Measurements from ENCODE around the gene LRRC3. TPM values are rescaled to one million over a fixed set of nuclear protein-coding genes. Genes with fewer than 3 reads are reported as not detected.

LRRC3 gene
- polyA plus RNA-seq, 1 donor (not counting 4 experiments of a cell fraction or from before 2014, with no cell fraction given): 1.4 TPM

DNA sequence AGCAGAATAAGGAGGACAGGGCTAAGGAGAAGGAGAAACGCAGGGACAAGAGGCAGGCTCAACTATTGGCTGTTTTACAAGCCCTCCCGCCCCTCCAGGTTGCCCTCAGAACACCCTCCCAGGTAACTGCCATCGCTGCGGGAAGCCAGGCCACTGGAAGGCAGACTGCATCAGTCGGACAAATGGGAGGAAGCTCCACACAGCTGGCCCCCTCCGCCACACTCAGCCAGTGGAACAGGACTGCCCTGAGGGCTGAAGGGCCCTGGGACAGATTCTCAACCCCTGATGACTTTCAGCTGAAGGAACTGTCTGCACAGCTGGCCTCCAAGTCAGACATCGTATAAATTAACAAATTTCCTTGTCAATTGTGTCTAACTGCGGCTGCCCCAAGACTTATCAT is 21.8 kb downstream of the LRRC3 start:
- Histone ChIP-seq H4K20me1 (ENCODE audit: control insufficient read depth, extremely low read depth, insufficient read depth, low read length) (no peaks in the 10 kb centered on the region), H3K79me2 (ENCODE audit: control insufficient read depth, insufficient read depth, low read length) (no peaks in the 10 kb centered on the region), H3K4me1 (ENCODE audit: control insufficient read depth, extremely low read depth, insufficient read depth, low read length) (no peaks in the 10 kb centered on the region), H3K36me3 (ENCODE audit: control insufficient read depth in 2 of 2, extremely low read depth in 1 of 2, insufficient read depth in 2 of 2, low read length in 2 of 2) (no peaks in the 10 kb centered on the region), H3K9me1 (ENCODE audit: control insufficient read depth, extremely low read depth, insufficient read depth, low read length) (no peaks in the 10 kb centered on the region), H3K4me3 (ENCODE audit: control insufficient read depth in 2 of 3, extremely low read depth in 1 of 3, insufficient read depth in 2 of 3, low read depth in 1 of 3, low read length in 3 of 3) (no peak overlapping the region), H3K9ac (ENCODE audit: control insufficient read depth, extremely low read depth, insufficient read depth, low read length) (no peak overlapping the region), H3K9me3 (ENCODE audit: control insufficient read depth, low read depth, low read length) (no peaks in the 10 kb centered on the region), H2AFZ (ENCODE audit: control insufficient read depth, low read length) (no peak overlapping the region), H3K4me2 (ENCODE audit: control insufficient read depth, extremely low read depth, insufficient read depth, low read depth, low read length) (no peak overlapping the region), H3K27me3 (ENCODE audit: control insufficient read depth, extremely low read depth, insufficient read depth, low read length) (no peaks in the 10 kb centered on the region), H3K27ac (ENCODE audit: control insufficient read depth, insufficient read depth, low read length) (no peak overlapping the region)
- DNase-seq (ENCODE audit: low read depth, low spot score): no peak
- dilution Hi-C loops (cut with MboI; ENCODE audit: extremely low pct_ligation_motif_present, low sequenced_read_pairs): loop anchor here (25.0 kb wide), 1 partner anchor 260 kb away; no protein-coding TSS in a partner anchor
- TF ChIP-seq, protein P1, sequence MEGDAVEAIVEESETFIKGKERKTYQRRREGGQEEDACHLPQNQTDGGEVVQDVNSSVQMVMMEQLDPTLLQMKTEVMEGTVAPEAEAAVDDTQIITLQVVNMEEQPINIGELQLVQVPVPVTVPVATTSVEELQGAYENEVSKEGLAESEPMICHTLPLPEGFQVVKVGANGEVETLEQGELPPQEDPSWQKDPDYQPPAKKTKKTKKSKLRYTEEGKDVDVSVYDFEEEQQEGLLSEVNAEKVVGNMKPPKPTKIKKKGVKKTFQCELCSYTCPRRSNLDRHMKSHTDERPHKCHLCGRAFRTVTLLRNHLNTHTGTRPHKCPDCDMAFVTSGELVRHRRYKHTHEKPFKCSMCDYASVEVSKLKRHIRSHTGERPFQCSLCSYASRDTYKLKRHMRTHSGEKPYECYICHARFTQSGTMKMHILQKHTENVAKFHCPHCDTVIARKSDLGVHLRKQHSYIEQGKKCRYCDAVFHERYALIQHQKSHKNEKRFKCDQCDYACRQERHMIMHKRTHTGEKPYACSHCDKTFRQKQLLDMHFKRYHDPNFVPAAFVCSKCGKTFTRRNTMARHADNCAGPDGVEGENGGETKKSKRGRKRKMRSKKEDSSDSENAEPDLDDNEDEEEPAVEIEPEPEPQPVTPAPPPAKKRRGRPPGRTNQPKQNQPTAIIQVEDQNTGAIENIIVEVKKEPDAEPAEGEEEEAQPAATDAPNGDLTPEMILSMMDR (optimal IDR thresholded peaks at IDR 0.05 in 1 of 3, IDR thresholded peaks at IDR 0.05 in 1 of 3, conservative IDR thresholded peaks at IDR 0.05 in 1 of 3; ENCODE audit: extremely low read depth in 1 of 3, insufficient read depth in 2 of 3, low read length in 3 of 3): no peak
- no peak for TF ChIP-seq EZH2 (IDR thresholded peaks at IDR 0.05; ENCODE audit: low read length)
- no peak for FAIRE-seq

DNA sequence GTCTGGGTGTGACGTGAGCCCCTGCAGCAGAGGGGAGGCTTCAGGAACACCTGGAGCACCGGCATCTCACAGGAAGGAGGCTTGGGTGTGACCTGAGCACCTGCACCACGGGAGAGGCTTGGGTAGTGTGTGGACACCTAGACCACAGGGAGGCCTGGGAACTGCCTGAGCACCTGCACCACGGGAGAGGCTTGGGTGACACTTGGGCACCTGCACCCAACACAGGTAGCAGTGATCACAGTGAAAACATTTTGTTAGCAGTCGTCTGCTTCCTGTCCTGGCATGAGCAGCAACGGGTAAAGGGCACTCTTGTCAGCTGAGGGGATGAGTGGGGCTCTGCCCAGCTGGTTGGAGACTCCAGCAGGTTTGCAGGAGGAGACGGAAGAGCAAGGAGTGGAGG is 22.4 kb downstream of the LRRC3 start:
- Histone ChIP-seq H3K4me3 (ENCODE audit: control insufficient read depth in 2 of 3, extremely low read depth in 1 of 3, insufficient read depth in 2 of 3, low read depth in 1 of 3, low read length in 3 of 3) (no peak overlapping the region), H3K27me3 (ENCODE audit: control insufficient read depth, extremely low read depth, insufficient read depth, low read length) (no peaks in the 10 kb centered on the region), H3K27ac (ENCODE audit: control insufficient read depth, insufficient read depth, low read length) (no peak overlapping the region), H3K9me1 (ENCODE audit: control insufficient read depth, extremely low read depth, insufficient read depth, low read length) (no peaks in the 10 kb centered on the region), H3K79me2 (ENCODE audit: control insufficient read depth, insufficient read depth, low read length) (no peaks in the 10 kb centered on the region), H2AFZ (ENCODE audit: control insufficient read depth, low read length) (no peak overlapping the region), H3K4me2 (ENCODE audit: control insufficient read depth, extremely low read depth, insufficient read depth, low read depth, low read length) (no peak overlapping the region), H3K9me3 (ENCODE audit: control insufficient read depth, low read depth, low read length) (no peaks in the 10 kb centered on the region), H4K20me1 (ENCODE audit: control insufficient read depth, extremely low read depth, insufficient read depth, low read length) (no peaks in the 10 kb centered on the region), H3K36me3 (ENCODE audit: control insufficient read depth in 2 of 2, extremely low read depth in 1 of 2, insufficient read depth in 2 of 2, low read length in 2 of 2) (no peaks in the 10 kb centered on the region), H3K4me1 (ENCODE audit: control insufficient read depth, extremely low read depth, insufficient read depth, low read length) (no peaks in the 10 kb centered on the region), H3K9ac (ENCODE audit: control insufficient read depth, extremely low read depth, insufficient read depth, low read length) (no peak overlapping the region)
- TF ChIP-seq, protein P1 (optimal IDR thresholded peaks at IDR 0.05 in 1 of 3, IDR thresholded peaks at IDR 0.05 in 1 of 3, conservative IDR thresholded peaks at IDR 0.05 in 1 of 3; ENCODE audit: extremely low read depth in 1 of 3, insufficient read depth in 2 of 3, low read length in 3 of 3): no peak
- TF ChIP-seq EZH2 (IDR thresholded peaks at IDR 0.05; ENCODE audit: low read length): no peak
- no peak for FAIRE-seq
- dilution Hi-C loops (cut with MboI; ENCODE audit: extremely low pct_ligation_motif_present, low sequenced_read_pairs): loop anchor here (25.0 kb wide), 1 partner anchor 260 kb away; no protein-coding TSS in a partner anchor
- no peak for DNase-seq (ENCODE audit: low read depth, low spot score)
